Dermis microvascular lymphatic vessel endothelial cell (primary cell): ENCODE measurements around the gene BCOR. TPM values are rescaled to one million over a fixed set of nuclear protein-coding genes. Genes with fewer than 3 reads are reported as not detected.
A peak's percentile ranks its signal among the peaks of the same experiment; 100 is the strongest.

Source experiments
- DNase-seq, 2 donors: peaks; one replicate each; pipeline versions ENCODE4 v3.0.0 to v3.0.0-alpha.2; 2010; ENCODE audit warnings: low read depth in 2 of 2
- total RNA-seq: library from RNA; depleted of rRNA; stranded (reverse); fragments of >200 nt; gene quantifications from 2 replicates; pipeline ENCODE4 v1.2.1, GENCODE V29; 2014

Gene BCOR
- total RNA-seq, 1 donor from 2014 or later: 13.7 TPM

- no peak for DNase-seq
Measured at GRCh38 chrX:40086569-40087335, 11.0 kb downstream of the BCOR start.

DNA sequence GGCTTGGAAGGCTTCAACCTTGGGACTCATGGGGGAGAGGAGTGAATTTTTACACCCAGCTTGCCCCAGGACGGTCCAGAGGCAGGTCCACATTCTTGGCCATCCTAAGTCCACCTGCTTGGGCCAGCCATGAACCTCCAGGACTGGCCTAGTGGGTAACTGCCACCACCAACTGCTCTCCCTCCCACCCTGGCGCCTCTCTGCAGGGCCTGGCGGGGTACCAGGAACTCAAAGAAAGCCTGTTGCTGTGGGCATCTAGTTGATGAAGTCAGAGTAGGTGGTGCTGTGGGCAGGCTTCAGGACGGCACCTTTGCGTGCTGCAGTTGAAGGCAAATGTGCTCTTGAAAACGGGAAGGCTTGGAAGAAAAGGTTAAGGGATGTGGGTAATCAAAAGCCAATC is 12.0 kb downstream of the BCOR start:
- no peak for DNase-seq

DNA sequence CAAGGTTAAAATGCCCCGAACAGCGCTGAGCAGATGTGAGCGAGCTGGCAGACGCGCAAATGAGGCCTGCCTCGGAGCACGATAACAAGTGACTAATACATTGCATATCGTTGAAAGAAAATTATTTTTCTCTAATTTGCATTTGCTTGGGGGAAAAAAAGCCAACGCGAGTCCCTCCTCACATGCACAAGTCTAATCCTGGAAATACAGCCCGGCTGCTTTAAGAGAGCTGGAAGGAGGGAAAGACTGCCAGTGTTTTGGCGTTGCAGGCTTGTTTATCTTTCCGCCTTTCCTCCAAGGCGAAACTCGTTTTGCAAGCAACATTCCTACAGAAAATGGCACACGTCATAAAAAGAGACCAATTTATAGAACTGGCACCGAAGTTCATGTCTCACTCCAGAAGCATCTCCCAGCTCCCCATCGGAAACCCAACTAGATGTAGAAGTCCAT is 12.6 kb downstream of the BCOR start:
- no peak for DNase-seq

GRCh38 chrX:40084471-40085101 is 13.2 kb downstream of the BCOR start:
- DNase-seq: no peak

DNA sequence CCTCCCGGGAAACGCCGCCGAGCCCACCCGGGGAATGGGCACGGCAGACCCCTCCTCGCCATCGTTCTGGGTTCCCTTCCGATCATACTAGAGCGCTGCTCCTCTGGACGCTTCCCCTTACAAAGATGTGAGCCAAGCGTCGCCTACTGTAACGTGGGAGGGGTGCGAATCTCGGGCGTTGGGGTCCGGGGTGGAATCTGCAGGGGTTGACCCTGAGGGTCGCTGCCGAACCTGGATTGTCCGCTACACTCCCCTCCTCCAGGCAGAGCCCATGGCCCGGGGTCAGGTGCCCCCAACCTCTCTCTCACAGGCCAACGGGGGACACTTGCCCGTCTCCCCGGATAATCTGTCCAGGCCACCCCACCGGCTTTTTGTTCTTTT is 13.8 kb downstream of the BCOR start:
- DNase-seq: no peak

DNA sequence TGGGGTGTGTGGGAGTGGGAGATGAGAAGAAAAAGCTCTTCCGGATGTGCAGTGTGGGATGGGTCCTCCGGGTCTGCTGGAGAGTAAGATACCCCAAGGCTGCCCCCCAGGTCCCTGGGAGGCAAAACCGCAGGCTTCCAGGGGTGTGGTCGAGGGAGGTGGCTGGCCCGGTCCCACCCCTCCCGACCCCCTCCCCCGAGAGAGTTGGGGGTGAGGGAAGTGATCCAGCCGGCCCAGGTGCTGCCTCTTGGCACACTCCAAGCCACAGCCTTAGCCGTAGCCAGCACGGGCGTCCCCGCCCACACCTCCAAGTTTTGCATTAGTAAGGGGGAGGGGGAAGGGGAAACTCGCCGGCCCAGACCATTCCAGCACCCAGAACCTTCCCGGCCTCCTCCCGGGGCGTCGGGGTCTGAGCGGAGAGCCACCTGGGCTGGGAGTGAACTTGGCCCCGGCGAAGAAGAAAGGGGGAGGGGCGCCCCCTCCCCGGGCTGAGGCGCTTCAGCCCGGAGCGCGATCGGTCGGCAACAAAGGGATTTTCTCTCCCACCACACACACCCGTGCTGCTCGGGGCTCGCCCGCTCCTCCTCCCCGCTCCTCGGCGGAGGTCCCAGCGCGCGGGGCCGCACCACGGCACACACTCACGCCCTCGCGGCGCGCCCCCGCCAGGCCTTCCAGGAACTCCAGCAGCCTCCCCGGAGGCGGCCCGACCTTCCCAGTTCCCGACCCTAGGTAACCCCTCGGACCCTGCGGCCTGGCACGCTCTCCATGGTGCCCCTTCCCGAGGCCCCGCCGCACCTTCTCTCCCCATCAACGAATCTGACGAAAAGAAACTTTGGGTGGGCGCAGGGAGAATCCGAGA is 14.4 kb downstream of the BCOR start:
- DNase-seq: peak in 1 of 2 donors; percentile 14

DNA sequence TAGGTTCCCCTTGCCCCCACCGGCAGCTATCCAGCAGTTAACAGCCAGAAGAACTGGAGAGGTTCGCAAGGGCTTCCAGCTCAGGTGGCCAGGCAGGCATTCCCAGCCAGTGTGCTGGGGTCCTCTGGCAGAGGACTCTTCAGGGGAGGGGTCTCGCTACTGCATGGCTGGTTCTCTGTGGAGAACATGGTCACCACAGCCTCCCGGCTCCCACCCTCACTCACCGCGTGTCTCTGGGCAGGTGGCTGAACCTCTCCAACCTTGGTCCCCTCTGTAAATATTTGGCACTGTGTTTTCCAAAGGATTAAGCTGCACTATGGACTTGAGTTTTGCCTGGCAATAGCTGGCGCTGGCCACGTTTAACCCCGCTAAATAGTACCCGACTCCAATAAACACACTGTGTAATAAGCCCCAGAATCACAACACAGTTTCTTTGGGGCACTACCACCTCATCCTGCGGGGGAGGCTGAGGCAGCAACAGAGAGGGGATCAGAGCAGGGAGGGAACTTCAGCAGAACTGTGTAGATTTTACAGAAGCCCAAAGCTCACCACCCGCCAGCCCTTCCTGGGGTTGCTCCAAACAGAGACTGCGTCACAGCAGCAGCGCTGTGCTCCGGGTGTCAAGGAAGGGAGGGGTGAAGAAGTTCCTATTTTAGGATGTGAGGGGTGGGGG is 15.2 kb downstream of the BCOR start:
- no peak for DNase-seq

- DNase-seq: no peak
Measured at GRCh38 chrX:40081679-40082068, 16.1 kb downstream of the BCOR start.

GRCh38 chrX:40080894-40081678 is 16.7 kb downstream of the BCOR start:
- DNase-seq: no peak

DNA sequence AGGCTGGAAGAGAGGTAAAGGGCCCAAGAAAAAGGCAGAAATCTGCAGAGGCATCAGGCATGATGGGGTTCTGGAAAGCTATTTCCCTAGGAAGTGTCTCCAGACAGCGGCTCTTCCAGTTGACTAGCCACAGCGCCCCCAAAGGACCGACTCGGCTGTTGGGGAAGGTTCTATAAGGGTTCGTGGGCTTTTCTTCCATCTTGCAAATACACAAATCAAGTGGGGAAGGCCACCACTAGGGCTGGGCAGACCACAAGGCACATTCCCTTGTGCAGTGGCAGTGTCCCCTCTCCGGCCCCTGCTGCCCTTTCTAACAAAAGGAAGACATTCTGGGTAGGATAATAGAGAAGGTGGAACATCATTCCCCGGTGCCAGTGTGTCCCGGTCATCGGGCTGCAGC is 18.2 kb downstream of the BCOR start:
- DNase-seq: no peak

DNA sequence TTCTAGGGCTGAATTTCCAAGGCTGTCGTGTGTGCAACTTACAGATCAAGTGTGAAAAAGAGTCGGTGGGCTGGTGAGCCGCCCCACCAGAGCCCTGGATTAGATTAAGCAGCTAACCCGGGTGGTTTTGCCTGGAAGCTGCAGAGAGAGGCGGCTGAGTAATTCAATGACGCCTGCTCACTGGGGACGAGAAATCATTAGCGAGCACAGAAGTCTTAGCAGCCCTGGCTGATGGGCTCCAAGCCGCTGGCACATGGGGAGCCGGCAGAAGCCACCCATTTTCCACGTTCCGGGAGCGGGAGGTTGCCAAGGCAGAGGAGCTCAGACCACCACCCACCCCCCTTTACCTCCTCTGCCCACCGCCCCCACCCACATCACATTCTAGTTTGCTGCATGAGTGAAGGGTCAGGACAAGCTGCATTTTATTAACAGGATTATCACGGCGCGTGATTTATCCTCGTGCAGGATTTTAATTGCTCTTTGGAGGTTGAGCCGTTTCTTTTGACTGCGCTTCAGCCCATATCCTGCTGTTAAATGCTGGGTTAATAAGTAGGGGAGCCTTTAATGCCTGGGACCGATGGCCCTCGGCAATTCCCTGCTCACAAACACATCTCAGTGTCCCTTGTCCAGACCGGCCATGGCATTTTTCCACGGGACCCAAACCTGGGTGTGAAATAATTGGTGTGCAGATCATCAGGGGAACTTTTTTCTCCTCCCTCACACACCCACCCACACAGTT is 19.1 kb downstream of the BCOR start:
- DNase-seq: no peak

GRCh38 chrX:40077906-40078305 is 19.9 kb downstream of the BCOR start:
- DNase-seq: no peak

DNA sequence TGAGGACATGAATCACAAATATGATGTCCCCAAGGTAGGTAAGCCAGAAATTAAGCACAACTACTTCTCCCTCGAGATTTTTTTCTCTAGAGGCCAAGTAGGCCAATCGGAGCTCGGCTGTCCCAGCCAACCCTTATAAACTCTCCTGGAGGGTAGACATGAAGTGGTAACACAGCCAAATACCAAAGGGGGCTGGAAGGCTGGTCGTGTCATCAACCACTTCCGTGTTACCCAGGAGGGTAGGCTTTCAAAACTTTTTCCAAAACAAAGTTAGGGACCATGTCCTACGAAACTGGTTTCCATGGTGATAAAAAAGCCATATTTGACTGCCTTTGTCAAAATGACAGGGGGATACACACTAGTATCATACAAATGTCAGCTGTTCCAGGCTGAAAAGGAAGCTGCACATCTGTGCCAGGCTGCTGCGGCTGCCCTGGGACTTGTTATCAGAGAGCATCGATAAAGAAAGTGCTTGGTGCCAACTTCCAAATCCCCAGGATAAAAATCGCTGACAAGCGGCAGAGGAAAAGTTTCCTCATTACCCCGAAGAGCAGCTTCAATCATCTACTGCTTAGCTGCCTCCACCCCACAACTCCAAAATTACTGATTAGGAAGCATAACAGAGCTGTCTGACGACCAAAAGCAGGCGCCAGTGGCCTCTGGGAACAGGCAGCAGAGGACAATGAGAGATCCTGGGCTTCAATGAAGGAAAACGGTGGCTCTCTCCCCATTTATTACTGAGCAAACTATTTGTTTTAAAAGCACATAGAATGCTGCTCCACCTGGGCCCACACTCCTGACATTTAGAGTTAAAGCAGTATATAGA is 20.8 kb downstream of the BCOR start:
- peak in 1 of 2 donors; percentile 17 for DNase-seq

GRCh38 chrX:40074959-40075332 is 22.8 kb downstream of the BCOR start:
- no peak for DNase-seq

DNA sequence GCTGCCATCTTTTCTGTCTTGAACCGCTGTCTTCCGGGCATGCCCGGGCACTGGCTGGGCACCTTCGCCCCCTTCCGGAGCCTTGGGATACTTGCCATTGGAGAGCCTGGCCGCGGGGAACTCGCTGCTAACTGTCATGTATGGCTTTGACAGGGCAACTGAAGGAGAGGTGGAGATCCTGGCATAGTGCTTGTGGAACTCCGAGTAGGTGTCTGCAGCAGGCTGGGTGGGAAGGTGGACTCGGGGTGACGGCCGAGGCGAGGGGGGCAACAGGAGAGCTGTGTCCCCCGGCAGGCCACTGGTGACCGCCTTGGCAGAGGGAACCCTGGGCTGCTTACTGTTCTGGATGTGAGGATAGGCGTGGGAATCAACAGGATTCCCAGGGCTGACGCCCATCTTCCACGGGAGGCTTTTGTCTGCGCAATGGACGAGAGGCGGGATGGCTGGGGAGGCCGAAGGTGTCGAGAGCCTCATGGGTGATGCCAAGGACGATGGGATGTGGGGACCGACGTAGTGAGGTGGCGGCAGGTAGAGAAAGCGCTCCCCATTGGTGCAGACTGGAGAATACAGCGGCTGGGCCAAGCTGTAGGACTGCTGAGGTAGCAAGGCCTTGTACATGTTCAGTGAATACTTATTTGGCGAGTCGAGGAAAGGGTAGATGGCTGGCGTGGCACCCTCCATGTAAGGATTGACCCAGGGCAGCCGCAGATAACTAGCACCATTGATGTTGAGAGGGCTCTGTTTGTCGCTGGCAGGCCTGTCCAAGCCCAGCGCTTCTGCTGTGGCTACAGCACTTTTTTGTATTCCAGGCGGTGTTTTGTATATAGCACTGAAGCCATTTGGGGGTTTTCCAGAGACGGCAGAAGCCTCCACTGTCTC is 23.4 kb downstream of the BCOR start:
- DNase-seq: no peak

DNA sequence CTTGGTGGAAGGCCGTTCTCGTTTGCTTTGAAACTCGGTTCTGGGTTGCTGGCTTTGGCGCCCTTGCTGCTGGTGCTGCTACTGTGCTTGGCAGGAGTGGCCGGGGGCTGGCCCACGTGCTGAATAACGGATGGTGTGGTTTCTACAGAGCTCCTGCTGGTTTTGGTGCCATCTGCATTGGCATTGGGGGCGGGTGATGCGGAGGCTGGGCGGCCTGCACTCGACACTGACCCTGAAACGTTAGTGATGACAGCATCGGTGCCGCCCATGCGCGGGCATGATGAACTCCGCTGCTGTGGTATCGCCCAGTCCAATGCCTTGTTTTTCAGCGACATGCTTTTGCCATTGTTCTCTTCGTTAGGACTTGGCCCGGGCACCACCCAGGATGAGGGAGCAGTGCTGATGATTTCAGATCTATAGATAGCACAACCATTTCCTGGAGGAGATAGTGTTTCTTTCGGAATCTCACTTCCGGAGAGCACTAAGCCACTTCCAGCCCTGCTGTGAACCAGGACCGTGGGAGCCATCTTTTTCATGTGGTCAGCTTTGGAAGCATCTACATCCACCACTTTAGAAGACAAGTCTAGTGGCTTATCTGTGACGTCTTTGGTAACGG is 24.2 kb downstream of the BCOR start:
- no peak for DNase-seq

- DNase-seq: no peak
Measured at GRCh38 chrX:40072246-40072645, 25.5 kb downstream of the BCOR start.

DNA sequence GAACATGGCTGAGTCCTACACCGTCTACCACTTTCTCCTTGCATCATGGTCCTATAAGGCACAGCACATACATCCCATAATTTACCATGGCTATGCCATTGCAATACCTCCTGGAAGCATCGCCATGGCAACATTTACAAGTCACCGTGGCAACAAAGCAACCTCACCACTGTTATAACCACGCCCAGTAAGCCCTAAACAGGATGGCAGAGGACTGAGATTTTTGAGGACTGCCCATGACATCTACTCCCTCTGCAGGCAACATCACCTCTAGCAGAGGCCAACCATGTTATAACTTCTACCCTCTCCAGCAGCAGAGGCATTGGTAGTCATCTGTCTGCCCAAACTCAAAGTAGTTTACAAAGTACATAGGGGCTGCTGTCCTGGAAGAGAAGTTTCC is 29.7 kb downstream of the BCOR start:
- no peak for DNase-seq
